T-cell (primary cell): ENCODE results near the gene FOXP4. TPM values are rescaled to one million over a fixed set of nuclear protein-coding genes. Genes with fewer than 3 reads are reported as not detected.

Experiments used
- ATAC-seq, 4 experiments: fragments of 200-7000 bp in 3 of 4; fragments of 150-1000 bp in 1 of 4; cut with Tn5 transposase; replicated peaks in 1 of 4; 1 replicate in 3 of 4; 2 replicates in 1 of 4; pipeline ENCODE4 v1.10.0; 2021; ENCODE audit warnings: moderate library complexity in 3 of 4, mild to moderate bottlenecking in 2 of 4, moderate number of reproducible peaks in 1 of 4
- CTCF ChIA-PET, 2 donors: fragments of 300-600 bp; sonication (Branson Sonifier 250); formaldehyde crosslinking; loops; one replicate each; lab custom pipeline; 2022; ENCODE audit warnings: antibody characterized with exemption in 2 of 2; lab: Charles Lee
- POLR2A ChIA-PET, 2 donors: fragments of 300-600 bp; sonication (Branson Sonifier 250); formaldehyde crosslinking; loops; one replicate each; lab custom pipeline; 2022; ENCODE audit warnings: antibody characterized with exemption in 2 of 2; lab: Charles Lee
- DNase-seq, 35 experiments: peaks; one replicate each; pipeline versions ENCODE4 v3.0.0 to v3.0.0-alpha.2; 2013 to 2023
- H3K27ac ChIP-seq: one replicate; pipeline ENCODE4 v1.5.1; 2013; ENCODE audit warnings: low read length
- H3K27me3 ChIP-seq, 2 experiments: replicated peaks in 1 of 2; 1 replicate in 1 of 2; 2 replicates in 1 of 2; pipeline versions ENCODE4 v1.6.1 to v1.7.0; 2013; ENCODE audit warnings: low read length in 1 of 2, mixed read lengths in 1 of 2; ENCODE audit not compliant: control insufficient read depth in 2 of 2, insufficient read depth in 2 of 2; ENCODE audit errors: extremely low read depth in 1 of 2
- H3K36me3 ChIP-seq, 2 donors: 1 replicate in 1 of 2; 2 replicates in 1 of 2; pipeline versions ENCODE4 v1.6.1 to v1.7.0; 2013; ENCODE audit warnings: low read length in 1 of 2; ENCODE audit not compliant: control insufficient read depth in 2 of 2, insufficient read depth in 1 of 2; ENCODE audit errors: extremely low read depth in 1 of 2
- H3K4me1 ChIP-seq, 2 experiments: 1 replicate in 1 of 2; 2 replicates in 1 of 2; pipeline versions ENCODE4 v1.6.1 to v1.7.0; 2013; ENCODE audit warnings: low read length in 2 of 2, mixed read lengths in 1 of 2; ENCODE audit not compliant: insufficient read depth in 2 of 2, control insufficient read depth in 1 of 2; ENCODE audit errors: extremely low read depth in 1 of 2
- H3K4me3 ChIP-seq, 2 donors: 1 replicate in 1 of 2; 2 replicates in 1 of 2; pipeline versions ENCODE4 v1.5.1 to v1.7.0; 2013; ENCODE audit warnings: mild to moderate bottlenecking in 2 of 2, low read length in 1 of 2, moderate library complexity in 1 of 2; ENCODE audit not compliant: control insufficient read depth in 1 of 2; ENCODE audit errors: extremely low read depth in 1 of 2
- H3K9me3 ChIP-seq: 2 replicates; pipeline ENCODE4 v1.7.0; 2013
- H3K27ac Mint-ChIP-seq, 2 donors: one replicate each; pipeline ENCODE4 v1.8.0; 2020 to 2021; ENCODE audit warnings: mild to moderate bottlenecking in 2 of 2, mixed read lengths in 2 of 2
- H3K27me3 Mint-ChIP-seq, 2 donors: one replicate each; pipeline ENCODE4 v1.8.0; 2021 to 2022; ENCODE audit warnings: mixed read lengths in 2 of 2
- H3K36me3 Mint-ChIP-seq: one replicate; pipeline ENCODE4 v1.8.0; 2021; ENCODE audit warnings: mixed read lengths
- H3K4me1 Mint-ChIP-seq, 3 donors: one replicate each; pipeline ENCODE4 v1.8.0; 2020 to 2022; ENCODE audit warnings: mixed read lengths in 3 of 3, mild to moderate bottlenecking in 1 of 3
- H3K4me3 Mint-ChIP-seq, 3 donors: one replicate each; pipeline ENCODE4 v1.8.0; 2020 to 2022; ENCODE audit warnings: mild to moderate bottlenecking in 3 of 3, mixed read lengths in 3 of 3, moderate library complexity in 3 of 3
- H3K9me3 Mint-ChIP-seq, 3 donors: one replicate each; pipeline ENCODE4 v1.8.0; 2020 to 2022; ENCODE audit warnings: mixed read lengths in 3 of 3
- WGBS: methylation state at CpG from one replicate; pipeline ENCODE4 v1.1.5; 2013; ENCODE audit warnings: missing lambda C conversion rate; ENCODE audit not compliant: insufficient coverage; 5-methylcytosine and 5-hydroxymethylcytosine counted together
- total RNA-seq, 35 experiments: library from RNA in 6 of 35; stranded (reverse) in 6 of 35; fragments of 120-200 nt in 1 of 35; gene quantifications; one replicate each; pipeline versions ENCODE4 v1.2.1 to v1.2.4 and lab custom pipeline; 2013 to 2026

FOXP4 gene
- total RNA-seq, 5 donors from 2014 or later (not counting 1 experiment from before 2014, with no cell fraction given): 4.6 to 10.1 (median 9.5) TPM

DNA sequence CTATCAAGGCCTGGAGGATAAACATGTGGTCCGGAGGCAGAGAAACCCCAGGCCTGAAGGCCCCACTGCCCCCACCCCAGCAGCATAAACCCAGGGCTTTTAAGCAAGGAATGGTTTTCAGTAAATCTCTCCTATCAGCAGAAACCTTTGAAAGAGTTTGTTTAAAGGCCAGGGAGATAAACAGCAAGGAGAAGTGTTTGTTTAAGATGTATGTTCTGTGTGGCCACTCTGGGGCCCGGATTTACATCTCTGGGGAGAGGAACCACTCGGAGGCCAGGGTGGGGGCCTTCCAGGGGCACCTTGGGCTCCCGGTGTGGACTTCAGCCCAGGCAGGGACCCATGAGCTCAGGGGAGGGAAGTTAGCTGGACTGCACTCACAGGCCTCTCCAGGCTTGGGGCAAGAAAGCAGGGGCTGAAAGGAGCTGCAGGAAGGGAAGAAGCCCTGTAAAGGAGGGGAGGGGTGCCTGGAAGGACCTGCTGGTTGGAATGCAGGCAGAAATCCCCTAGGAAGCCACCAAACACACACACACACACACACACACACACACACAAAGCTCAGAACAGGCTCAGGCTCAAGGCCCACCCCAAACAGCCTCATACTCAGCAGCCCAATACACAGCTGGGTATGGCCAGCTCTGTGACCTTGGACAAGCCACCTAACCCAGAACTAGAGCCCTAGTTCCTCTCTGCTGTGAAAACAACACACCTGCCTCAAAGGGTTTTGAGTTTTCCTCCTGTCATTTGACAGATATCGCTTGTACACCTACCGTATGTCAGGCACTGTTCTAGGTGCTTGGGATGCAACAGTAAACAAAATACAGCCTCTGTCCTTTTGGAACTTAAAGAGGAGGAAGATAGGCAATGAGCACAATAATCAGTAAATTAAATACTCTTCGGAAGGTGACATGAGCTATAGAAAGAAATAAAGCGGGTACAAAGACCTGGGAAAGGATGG, 26.2 kb upstream of the FOXP4 start:
- Histone ChIP-seq H3K27ac (no peak overlapping the region), H3K4me1 (no peaks in the 10 kb centered on the region), H3K27me3 (peaks cover 0 to 22% of the 10 kb centered on the region in 2 experiments), H3K9me3 (no peaks in the 10 kb centered on the region), H3K36me3 (no peaks in the 10 kb centered on the region), H3K4me3 (no peak overlapping the region)
- DNase-seq (no peak), ATAC-seq (no peak)
- Mint-ChIP-seq H3K4me3 (no peak overlapping the region), H3K27me3 (peaks cover 14 to 20% of the 10 kb centered on the region in 2 donors), H3K9me3 (no peaks in the 10 kb centered on the region), H3K4me1 (no peaks in the 10 kb centered on the region), H3K27ac (no peak overlapping the region), H3K36me3 (no peaks in the 10 kb centered on the region)
- WGBS: 74% methylated on average over 5 of the region's 8 CpGs
- POLR2A ChIA-PET: no interaction called here
- CTCF ChIA-PET: interaction anchor here in 1 of 2 donors (0.6 kb wide), 1 partner anchor 83 kb away, joined by 4 read pairs; no protein-coding TSS in a partner anchor

DNA sequence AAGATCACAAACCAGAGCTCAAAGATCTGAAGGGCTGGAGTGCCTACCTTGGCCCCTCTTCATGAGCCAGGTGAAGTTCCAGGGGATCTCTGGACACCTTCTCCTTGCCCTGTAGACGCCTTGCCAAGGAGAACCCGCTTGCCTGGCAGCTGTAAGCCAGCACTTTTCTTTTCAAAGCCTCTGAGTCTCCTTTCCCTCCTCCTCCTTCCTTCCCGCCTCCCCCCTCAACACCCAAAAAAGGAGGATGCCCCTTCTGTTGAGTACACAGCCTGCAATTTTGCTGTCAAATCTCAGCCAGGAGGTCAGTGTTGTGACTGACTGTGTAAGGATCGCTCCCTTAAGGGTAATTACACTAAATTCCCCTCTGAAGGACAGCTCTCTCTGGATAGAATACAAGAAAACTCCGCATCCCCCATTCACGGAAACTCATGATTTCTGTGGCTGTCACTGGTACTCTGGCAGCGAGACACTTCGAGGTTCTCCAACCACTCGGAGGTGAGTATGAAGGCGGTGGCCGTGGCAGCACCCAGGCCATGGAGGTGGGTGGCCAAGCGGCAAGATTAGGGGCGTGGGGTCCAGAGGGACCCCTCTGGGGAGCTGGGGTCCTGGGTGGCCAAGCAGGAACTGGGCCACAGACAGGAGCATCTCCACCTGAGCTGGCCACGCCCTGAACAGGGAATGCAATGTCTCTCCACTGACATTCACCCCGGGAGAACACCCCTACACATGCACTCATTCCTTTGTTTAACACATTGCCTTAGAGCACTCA, 23.2 kb upstream of the FOXP4 start:
- ATAC-seq: no peak
- H3K27ac Mint-ChIP-seq: no peak overlapping the region
- Histone ChIP-seq H3K9me3 (no peaks in the 10 kb centered on the region), H3K36me3 (no peaks in the 10 kb centered on the region), H3K27me3 (peaks cover 0 to 33% of the 10 kb centered on the region in 2 experiments), H3K27ac (no peak overlapping the region), H3K4me1 (no peaks in the 10 kb centered on the region), H3K4me3 (no peak overlapping the region)
- DNase-seq: no peak
- peaks cover 14 to 25% of the 10 kb centered on the region in 2 donors for H3K27me3 Mint-ChIP-seq
- WGBS: 82% methylated on average over 11 of the region's 15 CpGs
- H3K4me3 Mint-ChIP-seq: no peak overlapping the region
- ChIA-PET POLR2A (no interaction called here), CTCF (no interaction called here)
- no peaks in the 10 kb centered on the region for H3K4me1 Mint-ChIP-seq
- H3K9me3 Mint-ChIP-seq: no peaks in the 10 kb centered on the region
- no peaks in the 10 kb centered on the region for H3K36me3 Mint-ChIP-seq

DNA sequence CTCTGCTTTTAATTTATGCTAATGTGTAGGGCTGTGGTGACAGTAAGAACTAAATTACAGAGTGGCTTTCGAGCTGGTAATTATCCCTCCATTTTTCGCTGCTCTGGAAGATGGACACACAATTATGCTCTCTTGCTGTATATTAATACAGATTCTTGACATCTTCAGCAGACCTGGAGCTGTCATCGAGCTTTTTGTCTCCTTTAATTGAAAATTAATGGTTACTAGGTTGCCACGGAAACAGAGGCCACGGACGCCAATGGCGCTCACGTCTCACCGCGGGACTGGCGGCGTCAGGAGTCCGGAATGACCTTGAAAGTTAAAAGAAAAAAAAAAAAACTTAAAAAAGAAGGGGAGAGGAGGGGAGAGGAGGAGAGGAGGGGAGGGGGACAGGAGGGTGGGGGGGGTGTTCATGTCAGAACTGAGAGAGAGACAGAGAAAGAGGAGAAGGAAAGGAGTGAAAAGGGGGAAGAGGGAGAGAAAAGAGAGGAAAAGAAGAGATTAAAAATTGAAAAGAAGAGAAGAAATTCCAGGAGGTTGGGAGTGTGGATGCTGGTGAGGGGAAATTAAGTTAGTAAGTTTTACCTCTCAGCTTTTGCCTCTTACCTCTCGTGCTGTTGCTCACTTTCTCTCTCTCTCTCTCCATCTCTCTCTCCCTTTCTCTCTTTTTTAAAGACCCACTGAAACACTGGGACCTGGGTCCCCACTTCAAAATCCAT, 22.1 kb upstream of the FOXP4 start:
- H3K4me3 ChIP-seq: no peak overlapping the region
- ChIA-PET POLR2A (no interaction called here), CTCF (no interaction called here)
- no peaks in the 10 kb centered on the region for H3K36me3 ChIP-seq
- H3K9me3 ChIP-seq: no peaks in the 10 kb centered on the region
- H3K4me1 ChIP-seq: no peaks in the 10 kb centered on the region
- H3K9me3 Mint-ChIP-seq: no peaks in the 10 kb centered on the region
- no peak overlapping the region for H3K4me3 Mint-ChIP-seq
- WGBS: 89% methylated on average over 11 of the region's 14 CpGs
- H3K36me3 Mint-ChIP-seq: no peaks in the 10 kb centered on the region
- peaks cover 0 to 2% (median 0%) of the 10 kb centered on the region in 3 donors for H3K4me1 Mint-ChIP-seq
- H3K27ac Mint-ChIP-seq: no peak overlapping the region
- ATAC-seq (no peak), DNase-seq (no peak)
- no peak overlapping the region for H3K27ac ChIP-seq
- peaks cover 17 to 25% of the 10 kb centered on the region in 2 donors for H3K27me3 Mint-ChIP-seq
- peaks cover 0 to 39% of the 10 kb centered on the region in 2 experiments for H3K27me3 ChIP-seq

DNA sequence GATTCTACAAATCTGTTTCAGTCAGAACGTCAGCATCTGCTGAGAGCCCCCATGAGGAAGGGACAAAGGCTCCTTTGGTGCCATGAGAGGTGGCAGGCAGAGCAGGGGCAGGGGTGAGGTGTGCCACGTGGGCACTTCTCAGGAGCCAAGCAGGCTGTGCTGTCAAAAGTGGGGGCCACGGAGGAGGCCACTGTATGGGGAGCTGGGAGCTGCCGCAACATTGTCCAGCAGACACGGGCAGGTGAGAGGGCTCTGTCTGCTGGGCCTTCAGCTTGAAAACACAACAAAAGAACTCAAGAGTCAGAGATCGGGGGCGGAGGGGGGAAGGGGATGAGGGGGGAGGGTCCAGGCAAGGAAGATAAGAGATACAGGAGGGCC, 21.6 kb upstream of the FOXP4 start:
- H3K4me3 Mint-ChIP-seq: no peak overlapping the region
- Histone ChIP-seq H3K27ac (no peak overlapping the region), H3K9me3 (no peaks in the 10 kb centered on the region), H3K36me3 (no peaks in the 10 kb centered on the region), H3K27me3 (peaks cover 0 to 39% of the 10 kb centered on the region in 2 experiments), H3K4me1 (no peaks in the 10 kb centered on the region), H3K4me3 (no peak overlapping the region)
- peaks cover 0 to 3% (median 0%) of the 10 kb centered on the region in 3 donors for H3K4me1 Mint-ChIP-seq
- DNase-seq (no peak), ATAC-seq (no peak)
- no peaks in the 10 kb centered on the region for H3K36me3 Mint-ChIP-seq
- H3K27me3 Mint-ChIP-seq: peaks cover 17 to 25% of the 10 kb centered on the region in 2 donors
- 80% methylated on average over 2 of the region's 7 CpGs for WGBS
- ChIA-PET CTCF (no interaction called here), POLR2A (no interaction called here)
- no peak overlapping the region for H3K27ac Mint-ChIP-seq
- no peaks in the 10 kb centered on the region for H3K9me3 Mint-ChIP-seq

DNA sequence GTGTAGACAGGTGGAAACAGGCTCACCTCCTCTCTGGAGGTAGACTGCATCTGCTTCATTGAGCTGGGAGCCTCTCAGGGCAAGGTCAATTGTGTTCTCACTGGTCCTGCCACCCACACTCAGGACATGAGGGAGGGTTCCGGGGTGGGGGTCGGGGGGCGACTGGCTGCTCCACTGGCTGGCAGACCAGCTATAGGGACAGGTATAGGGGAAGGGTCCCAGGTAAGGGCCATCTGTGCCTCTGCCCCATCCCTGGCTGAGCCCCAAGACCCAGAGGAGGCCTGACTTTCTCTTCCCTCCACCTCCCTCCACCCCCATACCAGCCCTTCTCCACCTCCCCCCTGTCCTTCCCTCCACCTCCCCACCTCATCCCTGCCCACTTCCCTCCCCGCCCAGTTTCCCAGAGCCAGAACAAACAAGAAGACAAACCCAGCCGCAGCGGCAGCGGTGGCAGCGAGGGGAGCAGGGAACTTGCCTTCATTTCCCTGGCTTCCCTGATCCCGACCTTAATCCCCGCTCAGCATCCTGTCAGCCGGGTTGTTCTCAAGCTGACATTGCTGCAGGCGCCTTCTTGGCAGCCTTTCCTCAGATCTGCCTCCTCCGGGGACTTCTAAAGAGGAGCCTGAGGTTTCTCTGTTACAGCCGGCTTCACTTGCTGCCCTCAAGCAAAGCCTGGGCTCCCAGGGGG, 18.3 kb upstream of the FOXP4 start:
- no peak overlapping the region for H3K4me3 ChIP-seq

More for the DNA sequence above, 18.3 kb upstream of the FOXP4 start:
- H3K4me3 Mint-ChIP-seq: no peak overlapping the region
- H3K9me3 ChIP-seq: no peaks in the 10 kb centered on the region
- 77% methylated on average over 11 of the region's 14 CpGs for WGBS
- no peak overlapping the region for H3K27ac Mint-ChIP-seq
- H3K4me1 Mint-ChIP-seq: peaks cover 16 to 29% (median 20%) of the 10 kb centered on the region in 3 donors
- ATAC-seq: no peak
- H3K9me3 Mint-ChIP-seq: no peaks in the 10 kb centered on the region
- no peak overlapping the region for H3K27ac ChIP-seq
- H3K36me3 Mint-ChIP-seq: no peaks in the 10 kb centered on the region
- peaks cover 14 to 23% of the 10 kb centered on the region in 2 experiments for H3K4me1 ChIP-seq
- no peaks in the 10 kb centered on the region for H3K36me3 ChIP-seq
- no peak for DNase-seq
- CTCF ChIA-PET: no interaction called here
- H3K27me3 ChIP-seq: peaks cover 0 to 33% of the 10 kb centered on the region in 2 experiments
- H3K27me3 Mint-ChIP-seq: peaks cover 11 to 16% of the 10 kb centered on the region in 2 donors
- POLR2A ChIA-PET: no interaction called here
